Astrocyte (in vitro differentiated cells and primary cell): ENCODE measurements around the gene SRM. TPM values are rescaled to one million over a fixed set of nuclear protein-coding genes. Genes with fewer than 3 reads are reported as not detected.
"Not testable (repeated sequence)": the region's sequence is repeated elsewhere in the genome, so short reads cannot be mapped to it uniquely, and the experiment has no call there.

Source experiments
- DNase-seq: peaks from one replicate; pipeline ENCODE4 v3.0.0-alpha.2; 2010; ENCODE audit warnings: low read depth
- FAIRE-seq: peaks from 2 replicates; lab custom pipeline; 2011; peaks lifted over from hg19 to GRCh38; lab: Jason Lieb, UNC
- H2AFZ ChIP-seq: 2 replicates; pipeline ENCODE4 v1.6.0; 2012; ENCODE audit warnings: low read depth, low read length, inconsistent platforms
- H3K27ac ChIP-seq: 2 replicates; pipeline ENCODE4 v1.5.1; 2011; ENCODE audit warnings: low read depth, low read length, inconsistent platforms
- H3K27me3 ChIP-seq: 2 replicates; pipeline ENCODE4 v1.6.0; 2011; ENCODE audit warnings: low read length, inconsistent platforms; ENCODE audit not compliant: insufficient read depth
- H3K36me3 ChIP-seq: 2 replicates; pipeline ENCODE4 v1.5.1; 2011; ENCODE audit warnings: low read length, inconsistent platforms; ENCODE audit not compliant: insufficient read depth
- H3K4me1 ChIP-seq: 2 replicates; pipeline ENCODE4 v1.5.1; 2011; ENCODE audit warnings: low read length, inconsistent platforms; ENCODE audit not compliant: insufficient read depth
- H3K4me2 ChIP-seq: 2 replicates; pipeline ENCODE4 v1.6.0; 2012; ENCODE audit warnings: low read length, inconsistent platforms
- H3K4me3 ChIP-seq: 2 replicates; pipeline ENCODE4 v1.5.1; 2011; ENCODE audit warnings: low read depth, mild to moderate bottlenecking, low read length, inconsistent platforms; ENCODE audit not compliant: insufficient read depth
- H3K79me2 ChIP-seq: 2 replicates; pipeline ENCODE4 v1.6.0; 2012; ENCODE audit warnings: mild to moderate bottlenecking, low read length, inconsistent platforms; ENCODE audit not compliant: insufficient read depth
- H3K9ac ChIP-seq: 2 replicates; pipeline ENCODE4 v1.6.0; 2012; ENCODE audit warnings: mild to moderate bottlenecking, low read length, inconsistent platforms
- H3K9me3 ChIP-seq: 2 replicates; pipeline ENCODE4 v1.5.1; 2012; ENCODE audit warnings: low read depth, mild to moderate bottlenecking, low read length, inconsistent platforms; ENCODE audit not compliant: insufficient read depth
- H4K20me1 ChIP-seq: 2 replicates; pipeline ENCODE4 v1.6.0; 2012; ENCODE audit warnings: low read length, inconsistent platforms; ENCODE audit not compliant: insufficient read depth
- H3K27ac Mint-ChIP-seq: one replicate; pipeline ENCODE4 v1.8.0; 2021; ENCODE audit warnings: mild to moderate bottlenecking, mixed read lengths; ENCODE audit not compliant: unreplicated experiment
- H3K27me3 Mint-ChIP-seq: one replicate; pipeline ENCODE4 v1.8.0; 2021; ENCODE audit warnings: low read depth, mixed read lengths; ENCODE audit not compliant: unreplicated experiment
- H3K36me3 Mint-ChIP-seq: one replicate; pipeline ENCODE4 v1.8.0; 2021; ENCODE audit warnings: low read depth, mixed read lengths; ENCODE audit not compliant: unreplicated experiment
- H3K4me1 Mint-ChIP-seq: one replicate; pipeline ENCODE4 v1.8.0; 2021; ENCODE audit warnings: low read depth, mixed read lengths; ENCODE audit not compliant: unreplicated experiment
- H3K4me3 Mint-ChIP-seq: one replicate; pipeline ENCODE4 v1.8.0; 2021; ENCODE audit warnings: mild to moderate bottlenecking, moderate library complexity, mixed read lengths; ENCODE audit not compliant: unreplicated experiment
- H3K9me3 Mint-ChIP-seq: one replicate; pipeline ENCODE4 v1.8.0; 2021; ENCODE audit warnings: mild to moderate bottlenecking, mixed read lengths; ENCODE audit not compliant: unreplicated experiment
- EZH2 ChIP-seq: IDR thresholded peaks from 2 replicates; pipeline ENCODE4 v1.6.1; 2012; ENCODE audit warnings: mild to moderate bottlenecking, low read length, inconsistent platforms; ENCODE audit not compliant: insufficient read depth
- total RNA-seq: library from RNA; stranded (reverse); gene quantifications from 2 replicates; pipeline ENCODE4 v1.2.1, GENCODE V29; 2021
- TF ChIP-seq, protein P1 (sequence below): IDR thresholded peaks from 2 replicates; pipeline ENCODE4 v1.5.1; 2011; ENCODE audit warnings: low read depth, mild to moderate bottlenecking, inconsistent platforms, low read length, moderate library complexity; ENCODE audit not compliant: insufficient read depth

Gene SRM
- total RNA-seq, 1 donor from 2014 or later = 225 TPM

DNA sequence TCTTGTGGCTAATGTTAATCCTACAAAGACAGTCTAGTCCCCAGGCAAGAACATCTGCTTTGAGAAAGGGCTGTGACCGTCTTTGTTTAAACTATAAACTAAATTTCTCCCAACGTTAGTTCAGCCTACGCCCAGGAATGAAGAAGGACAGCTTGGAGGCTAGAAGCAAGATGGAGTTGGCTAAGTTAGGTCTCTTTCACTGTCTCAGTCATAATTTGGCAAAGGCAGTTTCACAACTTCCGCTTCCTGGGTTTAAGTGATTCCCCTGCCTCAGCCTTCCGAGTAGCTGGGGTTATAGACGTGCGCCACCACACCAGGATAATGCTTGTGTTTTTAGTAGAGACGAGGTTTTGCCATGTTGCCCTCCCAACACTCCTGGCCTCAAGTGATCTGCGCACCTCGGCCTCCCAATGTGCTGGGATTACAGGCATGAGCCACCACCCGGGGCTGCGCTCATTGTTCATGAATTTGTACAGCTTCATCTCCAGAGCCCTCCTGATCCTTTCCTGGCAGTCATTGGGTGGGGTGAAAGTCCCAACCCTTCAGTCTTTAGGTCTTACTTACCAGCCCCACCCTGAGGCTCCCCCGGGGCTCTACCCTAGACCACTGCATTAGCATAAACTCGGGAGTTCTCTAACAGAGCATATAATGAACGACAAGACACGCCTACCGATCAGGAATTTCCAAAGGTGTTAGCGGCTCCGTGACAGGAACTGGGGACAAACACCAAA is 7.9 kb downstream of the SRM start:
- no peak overlapping the region for H3K4me3 ChIP-seq
- Mint-ChIP-seq H3K36me3 (peaks cover 2% of the 10 kb centered on the region), H3K4me1 (peaks cover 5% of the 10 kb centered on the region), H3K27ac (no peak overlapping the region), H3K9me3 (no peaks in the 10 kb centered on the region), H3K27me3 (no peaks in the 10 kb centered on the region), H3K4me3 (no peak overlapping the region)
- H3K4me2 ChIP-seq = no peak overlapping the region
- H3K27ac ChIP-seq = no peak overlapping the region
- H4K20me1 ChIP-seq = peaks cover 31% of the 10 kb centered on the region
- no peaks in the 10 kb centered on the region for H3K79me2 ChIP-seq
- no peak overlapping the region for H3K9ac ChIP-seq
- no peak overlapping the region for H2AFZ ChIP-seq
- H3K27me3 ChIP-seq = no peaks in the 10 kb centered on the region
- no peaks in the 10 kb centered on the region for H3K9me3 ChIP-seq
- peaks cover 6% of the 10 kb centered on the region for H3K36me3 ChIP-seq
- H3K4me1 ChIP-seq = no peaks in the 10 kb centered on the region
- TF ChIP-seq EZH2 = no peak
- DNase-seq = no peak
- no peak for FAIRE-seq

DNA sequence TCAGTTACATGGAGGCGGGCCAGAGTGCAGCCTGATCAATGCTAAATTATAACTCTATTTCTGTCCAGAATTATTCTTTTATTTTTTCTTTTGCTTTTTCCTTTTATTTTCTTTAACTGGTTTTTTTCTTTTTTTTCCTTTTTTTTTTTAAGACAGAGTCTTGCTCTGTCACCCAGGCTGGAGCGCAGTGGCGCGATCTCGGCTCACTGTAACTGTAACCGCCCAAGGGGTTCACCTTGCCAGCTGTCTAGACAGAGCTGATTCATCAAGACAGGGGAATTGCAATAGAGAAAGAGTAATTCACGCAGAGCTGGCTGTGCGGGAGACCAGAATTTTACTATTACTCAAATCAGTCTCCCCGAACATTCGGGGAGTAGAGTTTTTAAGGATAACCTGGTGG is 8.7 kb downstream of the SRM start:
- H3K9me3 Mint-ChIP-seq, H3K9ac ChIP-seq, H3K4me2 ChIP-seq, H3K79me2 ChIP-seq, H3K36me3 ChIP-seq, H3K4me3 ChIP-seq, H3K4me1 Mint-ChIP-seq, H3K27me3 Mint-ChIP-seq, DNase-seq, H3K27ac ChIP-seq, FAIRE-seq, H3K4me1 ChIP-seq, H3K9me3 ChIP-seq, H3K27ac Mint-ChIP-seq, H3K4me3 Mint-ChIP-seq, H3K27me3 ChIP-seq, H2AFZ ChIP-seq, H3K36me3 Mint-ChIP-seq: not testable (repeated sequence)
- H4K20me1 ChIP-seq = peaks cover 23% of the 10 kb centered on the region

DNA sequence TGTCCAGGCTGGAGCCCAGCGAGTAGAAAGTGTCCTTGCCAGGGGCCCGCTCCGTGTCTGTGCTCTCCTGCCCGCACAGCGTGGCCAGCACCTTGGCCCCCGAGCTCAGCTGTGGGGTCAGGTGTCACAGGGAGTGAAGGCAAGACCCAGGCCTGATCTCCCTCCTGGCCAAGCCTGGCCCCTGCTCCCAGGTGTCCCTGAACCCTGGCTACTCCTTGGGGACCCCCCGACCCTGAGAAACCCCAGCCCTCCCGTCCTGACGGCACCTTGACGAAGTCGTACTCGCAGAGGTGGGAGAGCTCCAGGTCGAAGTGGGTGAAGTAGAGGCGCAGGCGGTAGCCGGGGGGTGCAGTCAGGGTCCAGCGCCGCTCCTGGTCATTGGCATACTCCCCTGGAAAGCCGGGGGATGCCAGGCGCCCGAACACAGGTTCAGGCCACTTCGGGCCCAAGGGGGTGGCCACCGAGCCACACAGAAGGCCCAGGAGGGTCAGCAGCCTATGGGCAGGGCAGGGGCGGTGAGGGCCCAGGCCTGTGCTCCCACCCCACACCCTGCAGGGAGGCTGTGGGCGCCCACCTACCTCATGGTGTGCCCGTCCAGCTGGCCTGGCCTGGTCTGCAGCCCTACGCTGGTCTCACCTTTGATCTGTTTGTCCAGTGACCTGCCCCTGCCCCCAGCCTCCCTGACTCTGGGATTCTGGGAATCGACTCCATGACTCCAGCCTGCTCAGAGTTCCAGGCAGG is 13.0 kb downstream of the SRM start, which contains the start of gene MASP2:
MASP2 (minus strand) TSS at position 615 of the 741 bp plus-strand sequence; CDS start at position 583, 32 bp downstream.
- Histone ChIP-seq H3K4me2 (no peak within 1 kb of the TSS), H3K4me1 (no peaks in the 10 kb centered on the region), H3K36me3 (no peaks in the 10 kb centered on the region), H3K4me3 (no peak within 1 kb of the TSS), H4K20me1 (no peaks in the 10 kb centered on the region), H3K79me2 (no peaks in the 10 kb centered on the region), H3K9ac (no peak within 1 kb of the TSS), H3K9me3 (no peaks in the 10 kb centered on the region), H2AFZ (no peak within 1 kb of the TSS), H3K27ac (no peak within 1 kb of the TSS), H3K27me3 (no peaks in the 10 kb centered on the region)
- peaks cover 5% of the 10 kb centered on the region for H3K4me1 Mint-ChIP-seq
- no peak within 1 kb of the TSS for H3K27ac Mint-ChIP-seq
- no peaks in the 10 kb centered on the region for H3K36me3 Mint-ChIP-seq
- no peaks in the 10 kb centered on the region for H3K27me3 Mint-ChIP-seq
- no peaks in the 10 kb centered on the region for H3K9me3 Mint-ChIP-seq
- DNase-seq (no peak), FAIRE-seq (no peak)
- H3K4me3 Mint-ChIP-seq = no peak within 1 kb of the TSS
- no peak for TF ChIP-seq EZH2
- TF ChIP-seq, protein P1, sequence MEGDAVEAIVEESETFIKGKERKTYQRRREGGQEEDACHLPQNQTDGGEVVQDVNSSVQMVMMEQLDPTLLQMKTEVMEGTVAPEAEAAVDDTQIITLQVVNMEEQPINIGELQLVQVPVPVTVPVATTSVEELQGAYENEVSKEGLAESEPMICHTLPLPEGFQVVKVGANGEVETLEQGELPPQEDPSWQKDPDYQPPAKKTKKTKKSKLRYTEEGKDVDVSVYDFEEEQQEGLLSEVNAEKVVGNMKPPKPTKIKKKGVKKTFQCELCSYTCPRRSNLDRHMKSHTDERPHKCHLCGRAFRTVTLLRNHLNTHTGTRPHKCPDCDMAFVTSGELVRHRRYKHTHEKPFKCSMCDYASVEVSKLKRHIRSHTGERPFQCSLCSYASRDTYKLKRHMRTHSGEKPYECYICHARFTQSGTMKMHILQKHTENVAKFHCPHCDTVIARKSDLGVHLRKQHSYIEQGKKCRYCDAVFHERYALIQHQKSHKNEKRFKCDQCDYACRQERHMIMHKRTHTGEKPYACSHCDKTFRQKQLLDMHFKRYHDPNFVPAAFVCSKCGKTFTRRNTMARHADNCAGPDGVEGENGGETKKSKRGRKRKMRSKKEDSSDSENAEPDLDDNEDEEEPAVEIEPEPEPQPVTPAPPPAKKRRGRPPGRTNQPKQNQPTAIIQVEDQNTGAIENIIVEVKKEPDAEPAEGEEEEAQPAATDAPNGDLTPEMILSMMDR = no peak
